Activated T-helper 17 cell treated with anti-CD3 and anti-CD28 coated beads, Interleukin-2, amount 50 U/mL, for 72 hours (primary cell): ENCODE data around the gene U2AF1L4. TPM values are rescaled to one million over a fixed set of nuclear protein-coding genes. Genes with fewer than 3 reads are reported as not detected.

ENCODE experiments used
- ATAC-seq: fragments of 150-1000 bp; cut with Tn5 transposase; replicated peaks from 2 replicates; pipeline ENCODE4 v1.10.0; 2021; ENCODE audit warnings: mild to moderate bottlenecking, moderate library complexity
- H3K27ac Mint-ChIP-seq: one replicate; pipeline ENCODE4 v1.8.0; 2022; ENCODE audit warnings: mixed read lengths
- H3K27me3 Mint-ChIP-seq: one replicate; pipeline ENCODE4 v1.8.0; 2022; ENCODE audit warnings: mixed read lengths
- H3K36me3 Mint-ChIP-seq: one replicate; pipeline ENCODE4 v1.8.0; 2022; ENCODE audit warnings: low read depth, mild to moderate bottlenecking, mixed read lengths
- H3K4me1 Mint-ChIP-seq: one replicate; pipeline ENCODE4 v1.8.0; 2022; ENCODE audit warnings: mixed read lengths
- H3K4me3 Mint-ChIP-seq: one replicate; pipeline ENCODE4 v1.8.0; 2022; ENCODE audit warnings: mild to moderate bottlenecking, mixed read lengths
- H3K9me3 Mint-ChIP-seq: one replicate; pipeline ENCODE4 v1.8.0; 2022; ENCODE audit warnings: mixed read lengths
- total RNA-seq, 2 donors: library from RNA; stranded (reverse); gene quantifications; one replicate each; pipeline ENCODE4 v1.2.3, GENCODE V29; 2022

The U2AF1L4 gene
- total RNA-seq, 2 donors from 2014 or later, result 17.8 to 21.6 TPM

GRCh38 chr19:35712567-35713505 is 32.4 kb downstream of the U2AF1L4 start:
- Mint-ChIP-seq H3K4me3 (peak overlapping the region; percentile 96), H3K9me3 (no peaks in the 10 kb centered on the region), H3K27me3 (no peaks in the 10 kb centered on the region), H3K36me3 (peaks cover 66% of the 10 kb centered on the region), H3K4me1 (peaks cover 8% of the 10 kb centered on the region), H3K27ac (peak overlapping the region; percentile 98)
- ATAC-seq, result peak; percentile 55

GRCh38 chr19:35710784-35711723 is 34.2 kb downstream of the U2AF1L4 start:
- no peaks in the 10 kb centered on the region for H3K9me3 Mint-ChIP-seq
- no peaks in the 10 kb centered on the region for H3K27me3 Mint-ChIP-seq
- peak; percentile 52 for ATAC-seq
- peak overlapping the region; percentile 96 for H3K4me3 Mint-ChIP-seq
- peaks cover 8% of the 10 kb centered on the region for H3K4me1 Mint-ChIP-seq
- H3K27ac Mint-ChIP-seq, result peak overlapping the region; percentile 98
- peaks cover 51% of the 10 kb centered on the region for H3K36me3 Mint-ChIP-seq

GRCh38 chr19:35708391-35708790 is 36.8 kb downstream of the U2AF1L4 start:
- no peak for ATAC-seq
- Mint-ChIP-seq H3K9me3 (no peaks in the 10 kb centered on the region), H3K4me3 (no peak overlapping the region), H3K27ac (no peak overlapping the region), H3K27me3 (no peaks in the 10 kb centered on the region), H3K4me1 (peaks cover 8% of the 10 kb centered on the region), H3K36me3 (peaks cover 24% of the 10 kb centered on the region)

- H3K4me3 Mint-ChIP-seq, result no peak within 1 kb of the TSS
- H3K9me3 Mint-ChIP-seq, result no peaks in the 10 kb centered on the region
- no peaks in the 10 kb centered on the region for H3K27me3 Mint-ChIP-seq
- H3K27ac Mint-ChIP-seq, result no peak within 1 kb of the TSS
- no peak for ATAC-seq
- peaks cover 5% of the 10 kb centered on the region for H3K4me1 Mint-ChIP-seq
- H3K36me3 Mint-ChIP-seq, result peaks cover 5% of the 10 kb centered on the region
Observed at GRCh38 chr19:35704218-35704617, 41.0 kb downstream of the U2AF1L4 start, which contains the start of gene ZBTB32. Gene ZBTB32, plus strand, starts transcription at chr19:35704558. Its CDS starts 10,069 bp downstream, at chr19:35714627.

GRCh38 chr19:35703343-35703742 is 41.9 kb downstream of the U2AF1L4 start:
- ATAC-seq, result no peak
- Mint-ChIP-seq H3K4me3 (no peak overlapping the region), H3K36me3 (peaks cover 5% of the 10 kb centered on the region), H3K4me1 (peaks cover 5% of the 10 kb centered on the region), H3K27ac (no peak overlapping the region), H3K9me3 (no peaks in the 10 kb centered on the region), H3K27me3 (no peaks in the 10 kb centered on the region)

GRCh38 chr19:35702223-35703012 is 42.8 kb downstream of the U2AF1L4 start:
- ATAC-seq, result peak; percentile 99
- Mint-ChIP-seq H3K27me3 (no peaks in the 10 kb centered on the region), H3K4me3 (peak overlapping the region; percentile 91), H3K27ac (peak overlapping the region; percentile 93), H3K9me3 (no peaks in the 10 kb centered on the region), H3K36me3 (peaks cover 5% of the 10 kb centered on the region), H3K4me1 (peaks cover 5% of the 10 kb centered on the region)

- no peak overlapping the region for H3K27ac Mint-ChIP-seq
- peaks cover 4% of the 10 kb centered on the region for H3K4me1 Mint-ChIP-seq
- H3K36me3 Mint-ChIP-seq, result no peaks in the 10 kb centered on the region
- H3K4me3 Mint-ChIP-seq, result peak overlapping the region; percentile 12
- H3K9me3 Mint-ChIP-seq, result no peaks in the 10 kb centered on the region
- no peaks in the 10 kb centered on the region for H3K27me3 Mint-ChIP-seq
- ATAC-seq, result peak; percentile 62
Observed at GRCh38 chr19:35696835-35697234, 48.4 kb downstream of the U2AF1L4 start.

- no peaks in the 10 kb centered on the region for H3K9me3 Mint-ChIP-seq
- H3K4me1 Mint-ChIP-seq, result peaks cover 4% of the 10 kb centered on the region
- no peaks in the 10 kb centered on the region for H3K27me3 Mint-ChIP-seq
- H3K27ac Mint-ChIP-seq, result no peak overlapping the region
- ATAC-seq, result no peak
- H3K36me3 Mint-ChIP-seq, result no peaks in the 10 kb centered on the region
- H3K4me3 Mint-ChIP-seq, result no peak overlapping the region
Observed at GRCh38 chr19:35695895-35696422, 49.3 kb downstream of the U2AF1L4 start.

GRCh38 chr19:35693835-35694599 is 51.2 kb downstream of the U2AF1L4 start:
- Mint-ChIP-seq H3K27me3 (no peaks in the 10 kb centered on the region), H3K4me3 (peak overlapping the region; percentile 47), H3K27ac (peak overlapping the region; percentile 43), H3K4me1 (peaks cover 4% of the 10 kb centered on the region), H3K9me3 (no peaks in the 10 kb centered on the region), H3K36me3 (no peaks in the 10 kb centered on the region)
- peak; percentile 99 for ATAC-seq

GRCh38 chr19:35693422-35693821 is 51.8 kb downstream of the U2AF1L4 start:
- peaks cover 4% of the 10 kb centered on the region for H3K4me1 Mint-ChIP-seq
- H3K36me3 Mint-ChIP-seq, result no peaks in the 10 kb centered on the region
- H3K4me3 Mint-ChIP-seq, result no peak overlapping the region
- no peaks in the 10 kb centered on the region for H3K9me3 Mint-ChIP-seq
- H3K27me3 Mint-ChIP-seq, result no peaks in the 10 kb centered on the region
- H3K27ac Mint-ChIP-seq, result no peak overlapping the region
- ATAC-seq, result peak; percentile 5
